Stimulated activated CD8-positive, alpha-beta memory T cell treated with anti-CD3 and anti-CD28 coated beads, Interleukin-15, amount 100 ng/mL, for 1 hour (primary cell): Measurements from ENCODE around the gene LAMA2.

Source experiments
- DNase-seq: peaks from one replicate; pipeline ENCODE4 v3.0.0-alpha.2; 2020; ENCODE audit warnings: low read depth

LAMA2 gene

DNA sequence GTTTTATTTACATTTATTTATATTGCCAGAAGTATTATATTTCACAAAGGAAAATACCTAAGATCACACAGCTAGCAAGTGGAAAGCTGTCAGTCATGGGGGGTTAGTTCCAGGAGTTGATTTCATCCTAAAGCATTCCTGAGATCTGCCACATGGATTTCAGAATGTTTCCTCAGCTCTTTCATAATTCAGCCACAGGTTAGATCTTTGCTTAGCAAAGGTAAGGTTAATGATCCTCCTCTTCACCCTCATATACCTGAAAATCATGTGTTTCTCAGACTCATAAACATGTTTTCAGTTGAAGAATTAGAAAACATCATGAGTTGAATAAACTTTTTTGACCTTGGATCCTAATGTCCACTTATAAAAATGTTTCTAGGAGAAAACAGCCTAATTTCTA, 611.6 kb downstream of the LAMA2 start:
- no peak for DNase-seq

DNA sequence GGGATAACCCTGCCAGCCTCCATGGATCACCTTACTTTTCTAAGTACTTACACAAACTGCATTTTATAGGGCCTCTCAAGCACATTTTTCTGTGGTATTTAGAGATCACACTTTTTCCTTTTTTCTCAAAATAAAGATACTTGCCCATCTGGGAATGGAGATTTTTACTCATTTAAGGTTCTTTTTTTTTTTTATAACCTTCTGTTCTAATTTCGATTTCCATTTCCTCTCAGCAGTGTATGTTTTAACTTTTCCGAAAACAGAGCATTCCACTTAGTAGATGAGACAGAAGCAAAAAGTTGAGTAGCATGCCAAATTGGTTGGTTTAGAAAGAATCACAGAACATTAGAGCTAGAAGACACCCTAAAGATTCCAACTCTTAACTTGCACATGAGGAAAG, 612.7 kb downstream of the LAMA2 start:
- no peak for DNase-seq

DNA sequence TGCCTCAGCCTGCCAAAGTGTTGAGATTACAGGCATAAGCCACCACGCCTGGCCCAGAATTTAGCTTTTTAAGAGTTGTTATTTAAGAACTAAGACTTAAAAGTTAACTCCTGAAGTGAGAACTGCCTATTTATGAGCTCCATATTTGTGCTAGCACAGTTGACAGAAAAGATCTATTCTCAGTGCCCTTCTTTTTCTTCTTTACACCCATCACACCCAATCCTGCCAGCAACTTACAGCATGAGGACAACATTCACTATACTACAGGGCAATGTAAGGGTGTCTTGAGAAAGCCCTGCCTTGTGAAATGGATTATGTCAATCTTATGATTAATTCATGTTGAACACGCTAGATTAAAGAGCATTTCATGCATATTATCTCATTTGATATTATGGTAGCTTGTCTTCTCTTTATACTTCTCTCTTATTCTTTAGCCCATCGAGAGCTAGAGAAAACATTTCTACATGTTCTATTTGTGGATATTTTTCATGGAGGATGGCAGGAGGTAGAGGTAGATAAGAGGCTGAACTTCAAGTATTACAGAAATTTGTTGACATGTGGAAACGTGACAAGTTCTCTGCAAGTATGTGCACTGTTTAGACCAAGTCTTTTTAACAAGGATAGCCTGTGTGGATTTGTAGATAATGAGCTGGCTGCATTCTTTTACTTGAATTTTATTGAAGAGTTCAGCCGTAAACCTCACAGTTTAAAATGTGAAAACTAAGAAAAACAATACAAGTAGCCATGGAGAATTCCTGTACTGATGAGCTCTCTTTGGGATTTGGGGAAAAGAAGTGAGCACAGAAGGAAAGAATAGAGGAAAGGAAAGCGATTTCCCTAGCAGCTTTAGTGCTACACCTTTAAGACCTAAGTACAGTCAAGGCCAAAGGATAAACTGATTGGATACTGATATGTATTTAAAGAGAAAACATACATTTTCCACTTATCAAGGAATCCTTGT, 614.8 kb downstream of the LAMA2 start:
- DNase-seq, result no peak

DNA sequence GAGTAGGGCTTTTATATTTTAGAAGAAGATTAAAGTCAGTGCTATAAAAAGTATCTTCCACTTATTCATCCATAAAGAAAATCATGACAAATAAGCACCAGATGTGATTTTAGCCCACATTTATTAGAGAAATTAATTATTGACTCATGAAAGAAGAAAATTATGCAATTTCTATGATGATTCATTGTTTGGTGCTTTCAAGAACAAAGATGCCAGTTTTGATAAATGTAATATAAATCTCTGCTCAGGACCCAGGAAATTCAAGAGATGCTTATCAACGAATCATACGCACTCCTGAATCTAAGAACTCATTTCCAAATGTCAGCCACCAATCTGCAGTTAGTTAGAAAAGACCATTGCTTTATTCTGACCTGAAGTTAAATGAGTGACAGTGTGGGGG, 615.6 kb downstream of the LAMA2 start:
- no peak for DNase-seq

DNA sequence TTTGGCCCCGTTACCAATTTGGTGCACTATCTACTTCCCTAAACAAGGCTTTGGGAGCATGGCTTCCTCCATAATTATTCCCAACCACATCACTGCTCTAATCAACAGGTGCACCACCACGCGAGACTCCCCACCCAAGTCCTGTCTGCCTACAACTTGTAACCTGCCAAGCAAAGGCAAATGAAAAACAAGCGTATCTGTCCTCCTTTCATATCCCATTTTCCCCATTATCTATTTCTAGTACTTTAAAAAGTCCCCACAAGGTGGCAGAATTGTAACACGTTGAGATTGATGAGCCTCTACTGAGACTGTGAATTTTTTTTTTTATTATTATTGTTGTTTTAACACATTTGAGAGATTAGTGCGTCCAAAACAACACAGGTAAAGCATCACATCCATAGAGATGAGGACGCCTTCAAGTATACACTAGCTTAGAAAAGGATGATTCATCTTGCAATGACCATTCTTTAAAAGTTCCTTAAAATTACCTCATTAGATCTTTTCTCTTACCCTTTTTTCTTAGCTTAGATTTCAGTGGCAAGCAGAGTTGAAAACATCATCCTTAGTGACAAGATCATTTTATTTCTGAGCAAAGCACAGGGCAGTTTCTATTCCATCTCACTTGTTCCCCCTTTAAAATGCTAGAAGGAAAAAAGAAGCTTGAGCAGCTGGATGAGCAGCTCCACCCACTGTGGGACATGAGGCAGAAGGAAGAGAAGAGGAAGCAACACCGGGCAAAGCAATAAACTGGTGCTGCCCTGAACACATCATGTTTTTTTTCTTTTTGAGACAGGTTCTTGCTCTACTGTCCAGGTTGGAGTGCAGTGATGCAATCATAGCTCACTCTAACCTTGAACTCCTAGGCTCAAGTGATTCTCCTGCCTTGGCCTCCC, 616.3 kb downstream of the LAMA2 start:
- DNase-seq, result no peak

DNA sequence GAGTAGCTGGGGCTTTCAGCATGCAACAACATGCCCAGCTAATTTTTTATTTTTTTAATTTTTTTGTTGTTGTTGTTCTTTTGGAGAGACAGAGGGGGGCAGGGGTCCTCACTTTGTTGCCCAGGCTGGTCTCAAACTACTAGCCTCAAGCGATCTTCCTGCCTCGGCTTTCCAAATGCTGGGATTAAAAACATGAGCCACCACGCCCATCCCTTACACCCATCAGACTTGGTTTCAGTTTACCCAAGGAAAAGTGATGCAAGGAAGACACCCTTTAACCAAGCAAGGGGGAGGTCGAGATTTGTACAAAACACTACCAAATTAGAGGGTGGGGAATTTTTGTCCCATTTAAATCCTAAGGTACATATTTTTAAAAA, 616.9 kb downstream of the LAMA2 start:
- no peak for DNase-seq

DNA sequence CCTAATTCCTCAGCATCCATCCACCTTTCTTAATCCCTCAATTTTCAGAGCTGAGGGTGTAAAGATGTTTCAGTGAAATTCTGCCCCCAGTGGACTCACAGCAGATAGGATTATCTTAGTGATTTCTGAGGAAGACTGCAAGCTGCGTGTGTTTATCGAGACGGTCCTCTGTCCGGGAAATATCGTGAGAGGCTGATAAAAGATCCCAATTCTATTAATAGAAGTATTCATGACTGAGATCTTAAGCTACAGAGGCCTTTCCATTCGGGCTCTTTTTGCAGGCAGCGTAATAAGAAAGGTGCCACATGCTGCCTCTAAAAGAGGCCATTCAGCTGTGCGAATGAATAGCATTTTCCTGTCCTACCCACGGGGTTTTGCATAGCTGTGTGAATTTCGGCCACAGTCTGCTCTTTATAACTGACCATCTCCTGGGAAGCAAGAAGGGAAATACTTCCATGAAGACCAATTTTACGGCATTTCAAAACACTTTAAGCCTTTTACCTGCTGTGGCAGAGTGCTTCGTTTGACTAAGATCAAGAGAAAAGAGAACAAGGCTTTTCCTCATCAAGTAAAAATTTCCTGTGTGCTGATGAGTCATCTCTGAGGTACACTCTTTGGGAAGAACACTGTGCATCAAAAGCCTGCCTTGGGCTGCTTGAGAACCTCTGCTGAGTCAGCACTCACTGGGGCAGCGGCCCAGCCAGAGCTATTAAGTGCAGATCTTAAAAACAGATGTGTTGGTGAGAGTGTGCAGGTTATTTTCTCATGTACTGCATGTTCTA, 618.2 kb downstream of the LAMA2 start:
- DNase-seq, result no peak

DNA sequence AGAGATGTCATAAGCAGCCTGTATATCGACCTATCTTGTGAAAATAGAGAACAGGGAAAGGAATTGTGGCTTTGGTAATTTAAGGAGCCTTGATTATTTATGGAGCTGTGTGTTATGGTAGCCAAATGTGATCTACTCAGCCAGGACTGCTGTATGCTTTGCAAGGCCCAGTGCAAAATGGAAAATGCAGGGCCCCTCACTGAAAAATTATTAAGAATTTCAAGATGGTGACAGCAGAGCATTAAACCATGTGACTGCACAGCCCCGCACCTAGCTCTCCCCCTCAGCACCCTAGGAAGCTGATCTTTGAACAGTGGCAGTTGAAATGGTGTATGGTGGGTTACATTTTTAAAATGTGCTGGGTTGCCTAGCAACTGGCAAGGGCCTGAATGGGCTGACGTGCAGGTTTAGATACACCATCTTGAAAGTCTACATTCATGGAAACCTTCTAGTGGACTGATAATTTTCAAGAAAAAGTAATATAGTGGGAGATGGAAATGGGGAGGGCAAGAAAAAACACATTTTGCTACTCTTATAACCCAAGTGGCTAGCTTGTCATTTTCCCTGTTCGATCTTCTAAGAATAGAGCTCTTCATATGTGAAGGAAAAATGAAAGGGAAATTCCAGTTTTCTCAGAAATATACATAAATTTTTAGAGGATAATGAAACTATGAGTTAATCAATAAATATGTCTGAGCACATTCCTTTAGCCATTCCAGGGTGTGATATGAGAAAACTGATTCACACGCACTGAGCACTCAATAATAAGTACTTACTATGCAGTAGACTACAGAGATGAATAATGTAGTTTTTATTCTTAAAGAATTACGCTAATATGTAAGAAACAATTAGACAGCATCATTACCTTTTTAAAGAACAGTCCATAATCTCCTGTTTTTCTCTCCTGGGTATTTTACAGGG, 619.1 kb downstream of the LAMA2 start:
- DNase-seq, result no peak

DNA sequence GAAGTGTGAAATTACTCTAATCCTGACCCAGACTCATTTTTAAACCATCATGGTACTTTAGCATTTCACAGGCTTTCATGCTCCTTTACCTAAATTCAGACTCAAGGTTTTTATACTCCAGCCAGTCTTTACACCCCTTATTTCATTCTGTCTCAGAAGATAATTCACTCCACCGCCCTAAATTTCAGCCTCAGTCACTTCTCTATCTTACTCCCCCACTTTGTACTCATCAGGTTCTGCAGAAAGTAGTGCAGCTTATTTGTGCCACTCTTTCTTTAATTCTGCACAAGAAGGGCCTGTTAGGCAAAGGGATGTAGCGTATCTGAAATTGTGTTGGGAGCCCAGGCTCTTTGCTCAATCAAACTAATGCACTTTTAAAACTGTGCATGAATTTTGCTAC, 621.5 kb downstream of the LAMA2 start:
- no peak for DNase-seq

DNA sequence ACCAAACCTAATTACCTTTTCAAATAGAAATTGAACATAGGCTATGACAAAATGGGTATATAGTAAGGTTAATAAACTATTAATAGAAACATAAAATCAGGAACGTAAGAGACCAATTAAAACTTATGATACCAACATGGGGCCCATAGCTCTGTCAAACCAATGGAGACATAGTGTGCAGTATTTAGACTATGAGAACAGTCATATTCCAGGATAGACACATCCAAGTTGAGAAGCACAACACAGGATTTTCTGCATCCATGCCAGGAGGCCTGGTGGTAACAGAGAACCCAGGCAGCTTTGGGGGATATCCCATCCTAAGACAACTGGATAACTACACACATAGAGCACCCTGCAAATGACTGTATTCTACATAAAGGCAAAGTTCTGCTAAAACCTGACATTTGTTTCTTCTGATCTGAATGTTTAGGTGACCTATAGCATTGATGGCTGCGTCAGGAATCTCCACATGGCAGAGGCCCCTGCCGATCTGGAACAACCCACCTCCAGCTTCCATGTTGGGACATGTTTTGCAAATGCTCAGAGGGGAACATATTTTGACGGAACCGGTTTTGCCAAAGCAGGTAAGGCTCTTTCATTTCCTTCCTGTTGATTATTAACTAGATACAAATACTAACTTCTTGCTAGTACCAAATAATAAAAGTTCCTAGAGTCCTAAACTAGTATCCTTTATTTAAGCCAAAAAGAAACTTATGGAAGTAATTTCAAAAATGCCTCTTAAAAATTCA, 624.3 kb downstream of the LAMA2 start:
- no peak for DNase-seq

DNA sequence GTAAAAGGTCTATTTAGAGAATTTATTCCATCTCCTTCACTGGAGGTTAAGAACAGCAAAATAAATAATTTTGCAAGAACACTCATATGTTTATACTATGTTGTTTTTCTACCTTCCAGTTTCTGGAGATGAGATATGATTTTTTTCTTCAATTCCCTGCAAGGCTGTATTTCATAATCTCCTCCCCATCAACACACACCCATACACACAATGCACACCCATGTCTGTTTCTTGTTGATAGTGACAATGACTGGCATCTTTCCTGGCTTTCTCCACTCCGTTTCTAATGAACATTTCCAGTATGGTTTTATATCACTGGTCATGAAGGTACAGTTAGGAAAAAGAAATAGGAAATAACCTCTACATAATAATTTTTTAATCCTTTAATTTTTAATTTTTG, 624.9 kb downstream of the LAMA2 start:
- DNase-seq, result no peak

DNA sequence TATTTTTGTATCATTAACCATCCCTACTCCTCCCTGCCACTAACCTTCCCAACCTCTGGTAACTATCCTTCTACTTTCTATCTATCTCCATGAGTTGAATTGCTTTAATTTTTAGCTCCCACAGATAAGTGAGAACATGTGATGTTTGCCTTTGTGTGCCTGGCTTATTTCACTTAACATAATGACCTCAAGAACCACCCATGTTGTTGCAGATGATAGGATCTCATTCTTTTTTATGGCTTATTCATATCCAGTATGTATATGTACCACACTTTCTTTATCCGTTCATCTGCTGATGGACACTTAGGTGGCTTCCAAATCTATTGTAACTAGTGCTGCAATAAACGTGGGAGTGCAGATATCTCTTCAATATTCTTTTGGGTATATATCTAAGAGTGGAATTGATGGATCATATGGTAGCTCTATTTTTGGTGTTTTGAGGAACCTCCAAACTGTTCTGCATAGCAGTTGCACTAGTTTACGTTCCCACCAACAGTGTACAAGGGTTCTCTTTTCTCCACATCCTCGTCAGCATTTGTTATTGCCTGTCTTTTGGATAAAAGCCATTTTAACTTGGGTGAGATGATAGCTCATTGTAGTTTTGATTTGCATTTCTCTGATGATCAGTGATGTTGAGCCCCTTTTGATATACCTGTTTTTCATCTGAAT, 625.7 kb downstream of the LAMA2 start:
- DNase-seq, result no peak

DNA sequence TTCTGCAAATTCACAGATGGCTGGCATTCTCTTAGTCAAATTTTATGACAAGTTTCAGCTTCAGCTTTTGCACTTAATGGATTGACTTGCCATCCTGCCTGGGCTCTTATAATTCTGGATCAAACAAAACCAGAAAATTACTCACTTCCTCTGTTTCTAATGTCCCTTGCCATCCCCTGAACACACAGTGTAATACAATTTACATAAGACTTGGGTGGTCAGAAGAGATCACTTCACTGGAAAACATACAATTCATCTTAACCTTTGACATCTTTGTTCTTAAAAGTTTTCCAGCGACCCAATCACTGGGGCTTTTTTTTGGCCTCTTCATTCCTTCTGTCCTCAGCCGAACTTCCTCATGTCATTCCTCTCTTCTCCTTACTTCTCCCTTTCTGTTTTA, 628.0 kb downstream of the LAMA2 start:
- no peak for DNase-seq

DNA sequence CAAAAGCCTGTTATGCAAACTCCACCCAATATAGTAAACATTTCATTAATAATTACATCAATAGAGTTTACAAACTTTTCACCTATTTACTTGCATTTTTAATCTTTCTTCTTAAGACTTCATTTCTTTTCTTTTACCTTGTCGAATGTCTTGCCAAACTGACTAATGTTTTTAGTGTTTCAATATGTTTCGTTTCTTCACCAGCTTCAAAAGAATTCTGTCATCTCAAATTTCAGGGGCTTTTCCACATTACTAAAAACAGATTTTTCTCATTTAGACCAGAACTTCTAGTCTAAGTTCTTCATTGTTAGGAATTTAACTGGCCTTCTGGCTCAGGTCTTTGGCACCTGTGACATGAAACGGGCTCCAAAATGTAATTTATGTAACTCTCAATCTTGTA, 630.5 kb downstream of the LAMA2 start:
- DNase-seq, result no peak

DNA sequence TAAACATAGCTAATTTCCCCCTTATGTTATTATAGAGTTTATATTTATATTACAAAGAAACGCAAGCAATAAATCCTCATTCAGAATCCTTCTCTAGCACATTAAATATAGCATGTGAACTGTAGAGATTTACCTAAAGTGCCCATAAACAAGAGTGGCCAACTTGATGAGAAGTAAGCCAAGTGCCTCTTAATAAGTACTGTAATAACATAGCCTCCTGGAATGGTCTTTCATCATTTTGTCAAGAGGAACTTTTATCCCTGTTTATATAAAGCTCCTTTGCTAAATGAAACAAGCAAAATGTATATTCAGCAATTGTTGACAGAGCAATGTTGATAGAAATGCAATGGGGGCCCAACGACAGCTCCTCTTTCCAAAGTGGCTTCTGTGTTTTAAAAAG, 632.1 kb downstream of the LAMA2 start:
- no peak for DNase-seq

DNA sequence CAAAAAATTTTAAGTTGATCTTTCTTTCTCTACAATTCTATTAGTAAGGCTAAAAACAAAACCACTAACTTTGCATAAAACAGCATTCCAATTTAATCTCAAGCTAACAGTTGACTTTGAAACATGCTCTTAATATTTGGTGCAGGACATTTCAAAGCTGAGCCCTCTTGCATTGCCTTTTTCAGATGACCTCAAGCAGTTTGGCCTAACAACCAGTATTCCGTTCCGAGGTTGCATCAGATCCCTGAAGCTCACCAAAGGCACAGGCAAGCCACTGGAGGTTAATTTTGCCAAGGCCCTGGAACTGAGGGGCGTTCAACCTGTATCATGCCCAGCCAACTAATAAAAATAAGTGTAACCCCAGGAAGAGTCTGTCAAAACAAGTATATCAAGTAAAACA, 633.1 kb downstream of the LAMA2 start:
- DNase-seq, result no peak

DNA sequence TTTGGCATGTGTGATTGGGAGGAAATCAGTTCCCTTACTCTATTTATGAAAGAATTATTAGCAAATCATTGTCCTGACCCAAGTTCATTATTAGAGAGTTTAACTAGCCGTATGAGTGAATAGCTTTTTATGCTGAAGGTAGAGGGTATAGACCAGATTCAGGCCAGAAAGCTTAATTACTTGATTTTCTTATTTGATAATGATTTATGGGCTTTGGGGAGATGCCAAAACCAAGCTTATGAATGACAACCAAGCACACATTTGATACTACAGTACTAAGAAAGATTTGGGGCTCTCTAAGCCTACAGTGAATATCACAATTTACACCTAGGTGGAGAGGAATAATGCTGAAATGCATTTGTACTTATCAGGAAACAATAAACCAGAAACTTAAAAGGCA, 633.8 kb downstream of the LAMA2 start:
- DNase-seq, result no peak

DNA sequence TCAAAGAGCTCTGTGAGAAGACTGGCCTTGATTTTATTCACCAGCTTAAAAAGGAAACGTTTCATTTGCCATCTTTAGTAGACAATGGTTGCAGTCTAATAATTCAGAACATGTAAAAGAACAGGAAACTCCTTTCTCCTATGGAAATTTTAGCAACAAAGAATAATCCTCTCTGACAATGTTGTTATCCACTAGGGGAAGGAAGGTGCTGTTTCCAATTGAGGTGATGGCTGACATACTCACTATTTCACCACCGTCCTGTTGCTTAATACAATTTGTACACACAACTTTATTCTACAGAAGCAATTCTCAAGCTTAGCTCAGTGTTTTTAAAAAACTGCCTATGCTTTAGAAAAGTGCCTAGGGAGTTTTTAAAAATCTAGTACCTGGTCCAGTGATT, 634.4 kb downstream of the LAMA2 start:
- DNase-seq, result no peak

DNA sequence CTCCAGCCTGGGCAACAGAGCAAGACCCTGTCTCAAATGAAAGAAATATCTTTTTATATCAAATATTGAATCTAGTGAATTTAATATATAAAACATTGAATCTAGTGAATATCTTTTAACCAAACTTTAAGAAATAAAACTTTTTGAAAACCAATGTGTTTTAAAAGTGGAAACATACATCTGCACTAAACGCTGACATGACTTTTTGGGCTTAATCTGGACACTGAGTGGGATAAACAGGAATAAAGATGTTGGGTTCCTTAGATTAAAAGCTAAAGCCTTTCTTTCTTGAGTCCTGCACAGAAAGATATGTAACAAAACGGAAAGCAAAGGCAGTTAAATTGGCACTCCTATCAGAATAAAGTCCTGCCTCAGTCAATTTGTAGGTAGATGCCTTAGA, 636.8 kb downstream of the LAMA2 start:
- DNase-seq, result no peak

DNA sequence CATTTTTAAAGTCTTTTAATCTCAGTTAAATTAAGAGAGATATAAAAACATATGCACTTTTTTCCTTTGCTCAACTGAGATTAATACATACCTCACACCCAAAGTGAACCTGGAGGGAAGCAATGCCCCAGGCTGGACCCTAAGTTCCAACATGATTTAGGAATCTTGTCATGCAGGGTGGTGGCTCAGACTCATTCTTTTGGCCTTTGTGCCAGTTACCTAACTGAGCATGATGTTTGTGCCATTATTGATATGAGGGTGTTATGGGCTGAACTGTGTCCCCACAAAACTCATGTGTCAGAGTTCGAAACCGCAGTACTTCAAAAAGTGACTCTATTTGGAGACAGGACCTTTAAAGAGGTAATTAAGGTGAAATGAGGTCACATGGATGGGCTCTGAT, 639.0 kb downstream of the LAMA2 start:
- DNase-seq, result no peak
